ENCODE data around the gene IFNL4.
"Not testable (repeated sequence)": the region's sequence is repeated elsewhere in the genome, so short reads cannot be mapped to it uniquely, and the experiment has no call there.

IFNL4 gene

DNA sequence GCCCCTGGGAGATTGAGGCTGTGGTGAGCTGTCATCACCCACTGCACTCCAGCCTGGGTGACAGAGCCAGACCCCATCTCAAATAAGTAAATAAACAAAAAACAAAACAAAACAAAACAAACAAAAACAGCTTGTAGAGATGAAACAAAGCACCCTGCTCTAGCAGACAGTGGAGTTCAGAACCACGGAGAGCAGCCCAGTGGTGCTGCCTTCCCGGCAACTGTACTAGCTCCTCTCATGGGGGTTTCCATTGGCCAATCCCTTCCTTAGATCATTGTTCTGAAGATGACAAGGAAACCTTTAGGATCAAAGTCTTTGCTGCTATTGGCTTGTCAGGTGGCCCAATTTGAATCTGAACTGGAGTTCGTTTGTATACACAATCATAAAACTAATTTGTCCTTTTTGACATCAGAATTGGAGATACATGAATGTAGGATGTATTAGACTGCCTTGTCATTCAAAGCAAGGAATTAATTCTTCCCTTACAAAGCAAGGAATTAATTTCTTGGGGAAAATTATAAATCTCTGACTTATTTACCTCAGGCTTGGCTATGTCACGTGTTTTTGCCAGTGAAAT, 24.9 kb downstream of the IFNL4 start:
- peak; percentile 20 for DNase-seq

GRCh38 chr19:39219108-39219507, 29.5 kb downstream of the IFNL4 start:
- ATAC-seq, DNase-seq: not testable (repeated sequence)

More for the DNA sequence above, 24.9 kb downstream of the IFNL4 start:
- no peak for ATAC-seq

GRCh38 chr19:39218230-39219007, 30.2 kb downstream of the IFNL4 start:
- no peak for DNase-seq
- no peak for ATAC-seq

DNA sequence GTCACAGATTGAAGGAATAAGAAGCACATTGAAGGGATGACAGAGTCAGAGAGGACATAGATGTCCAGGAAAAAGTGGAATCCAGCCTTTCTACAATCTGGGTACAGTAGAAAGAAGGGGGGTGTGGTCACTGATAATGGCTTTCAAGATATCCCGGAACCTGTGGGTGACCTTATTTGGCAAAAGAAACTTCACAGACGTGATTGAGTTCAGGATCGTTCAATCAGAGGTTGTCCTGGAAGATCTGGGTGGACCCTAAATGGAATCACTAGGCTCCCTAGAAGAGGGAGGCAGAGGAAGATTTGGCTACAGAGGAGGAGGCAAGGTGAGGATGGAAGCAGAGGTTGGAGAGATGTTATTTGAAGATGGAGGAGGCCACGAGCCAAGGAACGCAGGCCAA, 31.6 kb downstream of the IFNL4 start:
- no peak for DNase-seq
- no peak for ATAC-seq

DNA sequence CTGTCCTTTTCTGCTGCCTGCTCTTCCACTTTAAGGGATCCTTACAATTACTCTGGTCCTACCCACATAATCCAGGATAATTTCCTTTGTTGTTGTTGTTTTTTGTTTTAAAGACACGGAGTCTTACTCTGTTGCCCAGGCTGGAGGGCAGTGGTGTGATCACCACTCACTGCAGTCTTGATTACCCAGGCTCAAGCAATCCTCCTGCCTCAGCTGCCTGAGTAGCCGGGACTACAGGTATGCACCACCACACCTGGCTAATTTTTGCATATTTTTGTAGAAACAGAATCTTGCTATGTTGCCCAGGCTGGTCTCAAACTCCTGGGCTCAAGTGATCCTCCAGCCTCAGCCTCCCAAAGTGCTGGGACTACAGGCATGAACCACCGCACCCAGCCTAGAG, 33.3 kb downstream of the IFNL4 start:
- DNase-seq, ATAC-seq: not testable (repeated sequence)

DNA sequence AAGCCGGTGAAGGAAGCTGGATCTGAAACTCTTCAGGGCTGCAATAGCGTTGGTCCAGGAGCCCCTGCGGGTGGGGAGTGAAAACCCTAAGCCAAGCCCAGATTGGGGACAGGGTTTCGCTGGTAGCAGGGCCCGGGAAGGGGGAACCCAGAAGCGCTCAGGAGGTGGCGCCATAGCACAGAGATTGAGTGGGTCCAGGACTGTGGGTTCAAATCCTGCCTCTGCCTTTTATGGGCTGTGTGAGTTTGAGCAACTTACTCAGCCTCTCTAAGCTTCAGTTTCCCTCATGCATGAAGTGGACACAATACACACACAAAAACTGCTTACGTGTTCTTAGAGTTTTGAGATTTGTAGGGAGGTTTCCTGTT, 36.3 kb downstream of the IFNL4 start:
- peak; percentile 83 for ATAC-seq
- peak; percentile 72 for DNase-seq

GRCh38 chr19:39211731-39212374, 36.8 kb downstream of the IFNL4 start:
- DNase-seq: no peak
- no peak for ATAC-seq

DNA sequence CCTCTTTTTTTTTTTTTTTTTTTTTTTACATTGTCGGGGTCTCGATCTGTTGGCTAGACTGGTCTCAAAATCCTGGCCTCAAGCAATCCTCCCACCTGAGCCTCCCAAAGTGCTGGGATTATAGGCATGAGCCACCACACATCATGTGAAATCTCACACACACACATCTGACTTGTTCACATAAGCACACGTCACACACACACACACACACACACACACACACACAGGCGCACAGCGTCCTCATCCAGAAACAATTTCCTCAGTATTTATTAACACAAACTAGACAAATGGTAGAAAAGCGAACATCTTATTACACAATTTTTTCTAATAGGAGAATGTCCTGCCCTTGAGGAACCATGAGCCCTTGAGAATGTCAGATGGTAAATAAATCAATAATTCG, 39.5 kb downstream of the IFNL4 start:
- ATAC-seq (no peak), DNase-seq (no peak)

- ATAC-seq (no peak), DNase-seq (no peak)
These were observed 40.4 kb downstream of the IFNL4 start for GRCh38 chr19:39208175-39208795.

GRCh38 chr19:39207293-39207836, 41.3 kb downstream of the IFNL4 start:
- DNase-seq (no peak), ATAC-seq (no peak)

GRCh38 chr19:39206122-39206521, 42.5 kb downstream of the IFNL4 start:
- ATAC-seq: peak; percentile 15
- DNase-seq: no peak

- no peak for DNase-seq
These were observed 43.2 kb downstream of the IFNL4 start for GRCh38 chr19:39205449-39205764.

GRCh38 chr19:39203372-39204341, 45.0 kb downstream of the IFNL4 start, which contains the start of gene SYCN:
TSS of gene SYCN (minus strand) at chr19:39204263. CDS start at chr19:39204254, 9 bp downstream.
- DNase-seq: no peak
- ATAC-seq: no peak

More at GRCh38 chr19:39205449-39205764, 43.2 kb downstream of the IFNL4 start:
- ATAC-seq: no peak

DNA sequence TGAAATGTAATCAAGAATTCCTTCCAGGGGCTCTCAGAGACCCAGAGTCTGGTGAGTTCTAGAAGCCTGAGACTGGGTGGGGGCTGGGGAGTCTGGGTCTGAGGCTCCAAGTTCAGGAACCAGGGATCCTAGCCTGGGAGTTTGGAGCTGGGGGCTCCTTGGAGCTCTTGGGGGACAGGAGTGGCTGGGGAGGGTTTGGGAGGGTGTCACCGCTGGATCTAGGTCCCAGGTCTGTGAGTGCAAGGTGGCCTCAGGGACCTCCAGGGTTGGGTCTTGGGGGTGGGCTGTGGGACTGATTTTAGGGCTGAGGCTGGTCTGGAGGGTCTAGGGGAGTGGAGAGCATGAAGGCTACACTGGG, 45.7 kb downstream of the IFNL4 start:
- ATAC-seq: no peak
- no peak for DNase-seq

- no peak for DNase-seq
- ATAC-seq: no peak
These were observed 47.9 kb downstream of the IFNL4 start for GRCh38 chr19:39200803-39201115.

DNA sequence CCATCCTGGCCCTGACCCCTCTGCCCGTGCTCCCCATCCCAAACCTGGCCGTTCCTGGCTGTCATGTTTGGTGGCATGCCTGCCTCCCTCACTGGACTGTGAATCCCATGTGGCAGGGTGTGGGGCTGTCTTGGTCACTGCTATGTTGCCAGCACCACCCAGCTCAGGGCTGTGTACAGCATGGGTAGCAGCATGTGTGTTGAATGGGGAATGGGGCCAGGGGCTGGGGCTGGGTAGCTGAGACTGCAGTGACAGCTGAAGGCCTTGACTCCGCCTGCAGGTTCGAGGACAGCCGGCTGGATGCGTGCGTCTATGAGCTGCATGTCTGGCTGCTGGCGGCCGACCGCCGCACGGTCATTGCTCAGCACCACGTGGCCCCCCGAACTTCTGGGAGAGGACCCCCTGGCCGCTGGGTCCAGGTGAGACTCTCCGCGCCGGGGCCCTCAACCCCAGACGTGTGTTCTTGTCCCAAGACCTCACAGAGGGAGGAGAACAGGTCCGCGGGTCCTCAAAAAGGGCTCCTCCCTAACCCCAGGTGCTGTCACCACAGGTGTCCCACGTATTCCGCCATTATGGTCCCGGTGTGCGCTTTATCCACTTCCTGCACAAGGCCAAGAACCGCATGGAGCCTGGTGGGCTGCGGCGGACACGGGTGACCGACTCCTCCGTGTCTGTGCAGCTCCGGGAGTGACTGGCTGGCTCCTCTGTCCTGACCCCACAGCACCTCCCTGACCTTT, 48.4 kb downstream of the IFNL4 start:
- no peak for ATAC-seq
- DNase-seq: no peak

DNA sequence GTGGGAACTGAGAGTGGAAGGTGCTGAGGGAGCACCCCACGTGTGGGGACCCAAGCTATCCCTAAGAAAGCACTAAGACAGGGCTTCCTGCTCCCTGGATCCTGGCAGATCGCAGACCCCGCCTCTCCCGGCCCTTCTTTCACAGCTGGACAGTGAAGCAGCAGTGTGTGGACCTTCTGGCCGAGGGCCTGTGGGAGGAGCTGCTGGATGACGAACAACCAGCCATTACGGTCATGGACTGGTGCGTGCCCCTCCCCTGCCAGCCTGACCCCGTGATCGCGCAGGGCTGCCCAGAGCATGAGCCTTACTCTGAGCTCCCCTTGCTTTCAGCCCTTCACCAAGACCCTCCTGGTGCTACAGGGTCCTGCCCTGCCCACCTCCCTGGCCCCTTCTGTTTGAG, 49.6 kb downstream of the IFNL4 start:
- peak; percentile 16 for ATAC-seq
- DNase-seq: no peak

DNA sequence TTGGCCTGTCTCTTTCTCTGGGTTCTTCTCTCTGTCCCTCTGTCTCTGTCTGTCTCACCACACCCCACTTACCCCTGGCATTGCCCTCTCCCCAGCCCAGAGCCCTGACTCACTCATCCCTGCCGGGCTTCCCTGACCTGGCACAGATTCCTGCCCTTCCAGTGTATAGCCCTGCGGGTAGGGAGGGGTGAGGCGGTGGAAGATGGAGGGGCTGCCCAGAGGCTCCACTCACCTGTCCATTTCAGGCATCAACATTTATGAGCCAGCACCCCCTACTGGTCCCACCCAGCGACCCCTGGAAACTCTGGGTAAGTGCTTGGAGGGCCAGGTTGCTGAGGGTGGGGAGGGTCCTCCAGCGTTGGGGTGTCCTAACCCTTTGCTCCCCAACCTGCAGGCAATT, 50.8 kb downstream of the IFNL4 start:
- no peak for ATAC-seq

GRCh38 chr19:39196860-39197562, 51.6 kb downstream of the IFNL4 start, which contains the start of gene NCCRP1:
TSS of gene NCCRP1 (plus strand) at chr19:39196964. CDS start at chr19:39196983, 19 bp downstream.
- no peak for ATAC-seq

More for the DNA sequence above, 50.8 kb downstream of the IFNL4 start:
- no peak for DNase-seq

DNA sequence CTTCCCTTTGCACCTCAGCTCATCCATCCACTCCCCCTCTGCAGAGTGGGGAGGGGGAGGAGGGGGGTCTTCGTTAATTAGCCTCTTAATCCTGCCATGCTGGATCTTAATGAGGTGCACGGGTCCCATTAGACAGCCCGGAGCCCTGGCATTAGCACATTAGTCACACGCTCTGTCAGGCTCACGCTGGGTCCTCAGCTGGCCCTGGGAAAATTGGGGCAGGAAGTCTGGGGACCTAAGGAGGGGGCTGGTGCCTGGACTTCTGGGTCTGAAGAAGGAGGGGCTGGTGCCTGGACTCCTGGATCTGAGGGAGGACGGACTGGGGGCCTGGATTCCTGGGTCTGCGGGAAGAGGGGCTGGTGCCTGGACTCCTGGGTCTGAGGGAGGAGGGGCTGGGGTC, 52.3 kb downstream of the IFNL4 start:
- no peak for ATAC-seq

More at GRCh38 chr19:39196860-39197562, 51.6 kb downstream of the IFNL4 start, which contains the start of gene NCCRP1:
- no peak for DNase-seq

More for the DNA sequence above, 52.3 kb downstream of the IFNL4 start:
- DNase-seq: no peak

Measured in stimulated activated naive CD8-positive, alpha-beta T cell treated with anti-CD3 and anti-CD28 coated beads, Interleukin-15, Interleukin-2, amounts not matched to agents 100 U/mL and 50 U/mL, for 24 hours (primary cell).